Measurements from ENCODE around the gene TEF.

DNA sequence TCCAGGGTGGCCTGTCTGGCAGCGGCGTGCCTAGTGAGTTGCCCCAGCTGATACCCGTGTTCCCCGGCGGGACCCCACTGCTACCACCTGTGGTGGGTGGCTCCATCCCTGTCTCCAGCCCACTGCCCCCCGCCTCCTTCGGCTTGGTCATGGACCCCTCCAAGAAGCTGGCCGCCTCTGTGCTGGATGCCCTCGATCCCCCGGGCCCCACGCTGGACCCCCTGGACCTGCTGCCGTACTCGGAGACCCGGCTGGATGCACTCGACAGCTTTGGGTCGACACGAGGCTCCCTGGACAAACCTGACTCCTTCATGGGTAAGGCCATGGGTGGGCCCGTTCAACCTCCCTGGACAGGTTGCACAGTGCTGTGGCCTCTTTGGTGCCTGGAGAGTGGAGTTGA lies 41.9 kb upstream of the TEF start:
- TF ChIP-seq JUND (IDR thresholded peaks at IDR 0.05) (no peak), RAD21 (IDR thresholded peaks at IDR 0.05; ENCODE audit: low read length) (no peak), POLR2AphosphoS5 (IDR thresholded peaks at IDR 0.05; ENCODE audit: low read depth, low read length) (no peak), MXI1 (IDR thresholded peaks at IDR 0.05; ENCODE audit: low read depth, low read length) (no peak), FOSL2 (IDR thresholded peaks at IDR 0.05; ENCODE audit: borderline replicate concordance, low read depth) (no peak), ELF1 (IDR thresholded peaks at IDR 0.05) (no peak), TAF1 (IDR thresholded peaks at IDR 0.05; ENCODE audit: borderline replicate concordance, low read depth, low read length) (no peak), REST (IDR thresholded peaks at IDR 0.05; ENCODE audit: low read depth, low read length) (no peak), YY1 (IDR thresholded peaks at IDR 0.05; ENCODE audit: low read depth) (no peak), MEF2A (IDR thresholded peaks at IDR 0.05; ENCODE audit: borderline replicate concordance, low read depth) (no peak)
- TF ChIP-seq, protein P1, sequence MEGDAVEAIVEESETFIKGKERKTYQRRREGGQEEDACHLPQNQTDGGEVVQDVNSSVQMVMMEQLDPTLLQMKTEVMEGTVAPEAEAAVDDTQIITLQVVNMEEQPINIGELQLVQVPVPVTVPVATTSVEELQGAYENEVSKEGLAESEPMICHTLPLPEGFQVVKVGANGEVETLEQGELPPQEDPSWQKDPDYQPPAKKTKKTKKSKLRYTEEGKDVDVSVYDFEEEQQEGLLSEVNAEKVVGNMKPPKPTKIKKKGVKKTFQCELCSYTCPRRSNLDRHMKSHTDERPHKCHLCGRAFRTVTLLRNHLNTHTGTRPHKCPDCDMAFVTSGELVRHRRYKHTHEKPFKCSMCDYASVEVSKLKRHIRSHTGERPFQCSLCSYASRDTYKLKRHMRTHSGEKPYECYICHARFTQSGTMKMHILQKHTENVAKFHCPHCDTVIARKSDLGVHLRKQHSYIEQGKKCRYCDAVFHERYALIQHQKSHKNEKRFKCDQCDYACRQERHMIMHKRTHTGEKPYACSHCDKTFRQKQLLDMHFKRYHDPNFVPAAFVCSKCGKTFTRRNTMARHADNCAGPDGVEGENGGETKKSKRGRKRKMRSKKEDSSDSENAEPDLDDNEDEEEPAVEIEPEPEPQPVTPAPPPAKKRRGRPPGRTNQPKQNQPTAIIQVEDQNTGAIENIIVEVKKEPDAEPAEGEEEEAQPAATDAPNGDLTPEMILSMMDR (IDR thresholded peaks at IDR 0.05) = no peak
- TF ChIP-seq, protein P2, sequence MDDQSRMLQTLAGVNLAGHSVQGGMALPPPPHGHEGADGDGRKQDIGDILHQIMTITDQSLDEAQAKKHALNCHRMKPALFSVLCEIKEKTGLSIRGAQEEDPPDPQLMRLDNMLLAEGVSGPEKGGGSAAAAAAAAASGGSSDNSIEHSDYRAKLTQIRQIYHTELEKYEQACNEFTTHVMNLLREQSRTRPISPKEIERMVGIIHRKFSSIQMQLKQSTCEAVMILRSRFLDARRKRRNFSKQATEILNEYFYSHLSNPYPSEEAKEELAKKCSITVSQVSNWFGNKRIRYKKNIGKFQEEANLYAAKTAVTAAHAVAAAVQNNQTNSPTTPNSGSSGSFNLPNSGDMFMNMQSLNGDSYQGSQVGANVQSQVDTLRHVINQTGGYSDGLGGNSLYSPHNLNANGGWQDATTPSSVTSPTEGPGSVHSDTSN (IDR thresholded peaks at IDR 0.05) = no peak

Measured in SK-N-SH (cell line).